ENCODE measurements around the gene PPP5C. TPM values are rescaled to one million over a fixed set of nuclear protein-coding genes. Genes with fewer than 3 reads are reported as not detected.

Gene PPP5C
- 10 to 100 TPM; 24.0 to 52.2 (median 39.4) TPM for polyA plus RNA-seq
- long read RNA-seq, donor 1, transcript PPP5C-201 (13 exons, 2,109 nt), result major isoform, 21 of 22 reads
- long read RNA-seq, donor 1, partial matches to known transcripts, result 0 of 22 reads
- long read RNA-seq, donor 1, other reads (novel, unspliced or antisense), result 0 of 22 reads
- long read RNA-seq, donor 2, transcript PPP5C-201 (13 exons, 2,109 nt), result major isoform, 6 of 8 reads
- long read RNA-seq, donor 2, partial matches to known transcripts, result 0 of 8 reads
- long read RNA-seq, donor 2, other reads (novel, unspliced or antisense), result 0 of 8 reads
- long read RNA-seq, donor 3, partial matches to known transcripts, result 0 of 5 reads
- long read RNA-seq, donor 3, other reads (novel, unspliced or antisense), result 0 of 5 reads
- long read RNA-seq, donor 4, result 0 reads
- long read RNA-seq, donor 5, partial matches to known transcripts, result 0 of 3 reads
- long read RNA-seq, donor 5, other reads (novel, unspliced or antisense), result 0 of 3 reads
- long read RNA-seq, donor 6, transcript PPP5C-201 (13 exons, 2,109 nt), result major isoform, 10 of 10 reads
- long read RNA-seq, donor 6, partial matches to known transcripts, result 0 of 10 reads
- long read RNA-seq, donor 6, other reads (novel, unspliced or antisense), result 0 of 10 reads
- long read RNA-seq, donor 7, transcript PPP5C-201 (13 exons, 2,109 nt), result major isoform, 30 of 31 reads
- long read RNA-seq, donor 7, partial matches to known transcripts, result 0 of 31 reads
- long read RNA-seq, donor 7, other reads (novel, unspliced or antisense), result 0 of 31 reads
- long read RNA-seq, donor 8, partial matches to known transcripts, result 0 of 1 reads
- long read RNA-seq, donor 8, other reads (novel, unspliced or antisense), result 0 of 1 reads
- long read RNA-seq, donor 9, partial matches to known transcripts, result 0 of 4 reads
- long read RNA-seq, donor 9, other reads (novel, unspliced or antisense), result 0 of 4 reads
- long read RNA-seq, donor 10, transcript PPP5C-201 (13 exons, 2,109 nt), result major isoform, 15 of 16 reads
- long read RNA-seq, donor 10, partial matches to known transcripts, result 0 of 16 reads
- long read RNA-seq, donor 10, other reads (novel, unspliced or antisense), result 0 of 16 reads

GRCh38 chr19:46346821-46347571 lies at the start of gene PPP5C:
Gene PPP5C, plus strand, starts transcription at chr19:46347087. Its CDS starts 10 bp downstream, at chr19:46347097.
- Histone ChIP-seq H3K27me3 (ENCODE audit: control insufficient read depth in 3 of 3, insufficient read depth in 3 of 3, low read length in 3 of 3) (peaks cover 0 to 3% (median 0%) of the 10 kb centered on the region in 3 donors), H3K4me3 (ENCODE audit: low read depth in 1 of 3, low read length in 3 of 3) (peak within 1 kb of the TSS; percentile 78 to 100 (median 90)), H3K9me3 (ENCODE audit: control insufficient read depth in 2 of 2, insufficient read depth in 1 of 2, low read depth in 1 of 2, low read length in 1 of 2) (no peaks in the 10 kb centered on the region), H3K36me3 (ENCODE audit: control insufficient read depth in 3 of 3, insufficient read depth in 2 of 3, low read depth in 1 of 3, low read length in 3 of 3) (peaks cover 0 to 41% (median 0%) of the 10 kb centered on the region in 3 donors), H3K4me1 (ENCODE audit: control insufficient read depth in 3 of 3, insufficient read depth in 2 of 3, low read depth in 1 of 3, low read length in 2 of 3) (peaks cover 0 to 32% (median 13%) of the 10 kb centered on the region in 3 donors), H3K27ac (ENCODE audit: low read depth in 1 of 3, low read length in 2 of 3) (peak within 1 kb of the TSS; percentile 71 to 91 (median 86))
- 0% methylated on average over 55 to 62 of the region's 62 CpGs for WGBS, 3 donors
- DNase-seq (peak; percentile 93 to 97), FAIRE-seq (no peak)

DNA sequence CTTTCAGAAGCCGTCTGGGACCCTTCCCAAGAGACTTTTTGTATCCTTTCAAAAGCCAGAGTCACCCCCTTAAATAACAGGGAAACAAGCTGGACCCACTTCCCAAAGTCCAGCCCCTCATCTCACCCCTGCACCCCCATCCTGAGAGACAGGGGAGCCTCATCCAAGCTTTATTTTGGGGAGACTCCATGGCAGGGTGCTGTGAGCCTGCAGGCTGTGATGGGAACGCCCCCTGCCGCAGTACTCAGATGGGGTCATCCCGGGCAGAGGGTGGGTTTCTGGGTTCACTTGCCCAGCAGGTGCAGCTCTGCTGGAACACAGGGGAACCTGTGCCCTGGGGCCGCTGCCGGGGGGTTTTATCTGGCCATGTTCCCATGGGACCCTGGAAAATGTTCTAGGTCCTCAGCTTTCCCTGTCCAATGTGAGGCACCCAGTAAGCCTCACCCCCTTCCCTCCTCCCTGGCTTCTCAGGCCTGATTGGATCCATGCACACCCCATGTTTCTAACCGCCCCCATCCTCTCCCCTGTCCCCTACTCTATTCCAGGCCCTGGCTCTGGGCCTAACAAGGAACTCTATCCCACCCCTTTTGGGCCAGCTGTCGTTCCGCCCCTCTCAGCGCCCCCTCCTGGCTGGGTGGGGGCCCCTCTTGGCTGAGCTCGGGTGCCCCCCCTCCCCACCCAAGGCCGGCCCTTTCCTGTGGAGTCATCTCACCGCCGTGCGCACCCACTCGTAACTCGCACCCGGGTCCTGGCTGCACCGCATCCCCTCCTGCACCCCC lies 49.0 kb upstream of the PPP5C start:
- 32 to 42% (median 35%) methylated on average over 16 to 18 of the region's 19 CpGs for WGBS, 3 donors
- no peak for FAIRE-seq

DNA sequence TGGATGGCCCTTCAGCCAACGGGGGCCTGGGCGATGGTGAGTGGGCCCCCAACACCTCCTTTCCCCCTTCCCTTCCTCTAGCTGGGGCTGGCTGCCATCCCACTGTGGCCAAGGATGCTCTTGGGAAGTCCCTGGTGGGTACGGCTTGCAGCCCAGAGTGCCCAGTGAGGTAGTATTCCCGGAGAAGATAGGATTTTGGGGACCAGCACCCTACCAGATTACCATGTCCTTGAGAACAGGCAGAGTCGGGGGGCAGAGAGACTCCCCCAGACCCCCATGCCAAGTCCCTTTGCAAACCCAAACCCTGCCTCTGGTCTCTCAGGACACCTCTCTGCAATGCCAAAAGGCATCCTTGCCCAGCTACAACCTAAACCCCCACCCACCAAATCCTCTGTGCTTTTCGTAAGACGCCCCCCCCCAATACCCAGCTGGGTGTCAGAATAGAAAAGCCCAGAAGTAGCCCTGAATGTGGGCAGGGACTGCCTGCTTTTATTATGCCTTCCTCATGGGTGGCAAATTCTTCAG lies 48.3 kb upstream of the PPP5C start:
- peaks cover 0 to 5% of the 10 kb centered on the region in 2 donors for H3K9me3 ChIP-seq (ENCODE audit: control insufficient read depth in 2 of 2, insufficient read depth in 1 of 2, low read depth in 1 of 2, low read length in 1 of 2)
- peaks cover 0 to 7% (median 0%) of the 10 kb centered on the region in 3 donors for H3K36me3 ChIP-seq (ENCODE audit: control insufficient read depth in 3 of 3, insufficient read depth in 2 of 3, low read depth in 1 of 3, low read length in 3 of 3)
- peaks cover 4 to 66% (median 15%) of the 10 kb centered on the region in 3 donors for H3K4me1 ChIP-seq (ENCODE audit: control insufficient read depth in 3 of 3, insufficient read depth in 2 of 3, low read depth in 1 of 3, low read length in 2 of 3)
- DNase-seq, result peak in 1 of 2 donors; percentile 61
- H3K4me3 ChIP-seq (ENCODE audit: low read depth in 1 of 3, low read length in 3 of 3), result peak overlapping the region in 1 of 3 donors; percentile 68
- peak overlapping the region in 2 of 3 donors; percentile 91 to 93 for H3K27ac ChIP-seq (ENCODE audit: low read depth in 1 of 3, low read length in 2 of 3)
- H3K27me3 ChIP-seq (ENCODE audit: control insufficient read depth in 3 of 3, insufficient read depth in 3 of 3, low read length in 3 of 3), result no peaks in the 10 kb centered on the region
- 17 to 21% (median 21%) methylated on average over 7 of the region's 7 CpGs for WGBS, 3 donors
- no peak for FAIRE-seq

More for the DNA sequence above, 49.0 kb upstream of the PPP5C start:
- Histone ChIP-seq H3K4me1 (ENCODE audit: control insufficient read depth in 3 of 3, insufficient read depth in 2 of 3, low read depth in 1 of 3, low read length in 2 of 3) (peaks cover 4 to 59% (median 13%) of the 10 kb centered on the region in 3 donors), H3K27me3 (ENCODE audit: control insufficient read depth in 3 of 3, insufficient read depth in 3 of 3, low read length in 3 of 3) (no peaks in the 10 kb centered on the region), H3K4me3 (ENCODE audit: low read depth in 1 of 3, low read length in 3 of 3) (peak overlapping the region in 1 of 3 donors; percentile 68), H3K36me3 (ENCODE audit: control insufficient read depth in 3 of 3, insufficient read depth in 2 of 3, low read depth in 1 of 3, low read length in 3 of 3) (peaks cover 0 to 4% (median 0%) of the 10 kb centered on the region in 3 donors), H3K9me3 (ENCODE audit: control insufficient read depth in 2 of 2, insufficient read depth in 1 of 2, low read depth in 1 of 2, low read length in 1 of 2) (peaks cover 0 to 5% of the 10 kb centered on the region in 2 donors), H3K27ac (ENCODE audit: low read depth in 1 of 3, low read length in 2 of 3) (peak overlapping the region in 2 of 3 donors; percentile 91 to 93)
- peak; percentile 15 to 68 for DNase-seq

GRCh38 chr19:46299004-46299509 lies 47.8 kb upstream of the PPP5C start:
- FAIRE-seq, result no peak
- H3K27ac ChIP-seq (ENCODE audit: low read depth in 1 of 3, low read length in 2 of 3), result peak overlapping the region in 2 of 3 donors; percentile 91 to 93

GRCh38 chr19:46299695-46300094 lies 47.2 kb upstream of the PPP5C start:
- H3K27me3 ChIP-seq (ENCODE audit: control insufficient read depth in 3 of 3, insufficient read depth in 3 of 3, low read length in 3 of 3), result no peaks in the 10 kb centered on the region
- FAIRE-seq (no peak), DNase-seq (peak; percentile 26 to 48)
- H3K9me3 ChIP-seq (ENCODE audit: control insufficient read depth in 2 of 2, insufficient read depth in 1 of 2, low read depth in 1 of 2, low read length in 1 of 2), result peaks cover 0 to 5% of the 10 kb centered on the region in 2 donors
- peaks cover 4 to 73% (median 15%) of the 10 kb centered on the region in 3 donors for H3K4me1 ChIP-seq (ENCODE audit: control insufficient read depth in 3 of 3, insufficient read depth in 2 of 3, low read depth in 1 of 3, low read length in 2 of 3)
- H3K27ac ChIP-seq (ENCODE audit: low read depth in 1 of 3, low read length in 2 of 3), result peak overlapping the region; percentile 21 to 93 (median 72)
- WGBS, 3 donors, result 53 to 55% (median 55%) methylated on average over 7 of the region's 7 CpGs
- H3K36me3 ChIP-seq (ENCODE audit: control insufficient read depth in 3 of 3, insufficient read depth in 2 of 3, low read depth in 1 of 3, low read length in 3 of 3), result peaks cover 0 to 17% (median 0%) of the 10 kb centered on the region in 3 donors
- peak overlapping the region in 1 of 3 donors; percentile 27 for H3K4me3 ChIP-seq (ENCODE audit: low read depth in 1 of 3, low read length in 3 of 3)

More at GRCh38 chr19:46299004-46299509, 47.8 kb upstream of the PPP5C start:
- no peaks in the 10 kb centered on the region for H3K27me3 ChIP-seq (ENCODE audit: control insufficient read depth in 3 of 3, insufficient read depth in 3 of 3, low read length in 3 of 3)
- H3K9me3 ChIP-seq (ENCODE audit: control insufficient read depth in 2 of 2, insufficient read depth in 1 of 2, low read depth in 1 of 2, low read length in 1 of 2), result peaks cover 0 to 5% of the 10 kb centered on the region in 2 donors
- peak overlapping the region in 1 of 3 donors; percentile 68 for H3K4me3 ChIP-seq (ENCODE audit: low read depth in 1 of 3, low read length in 3 of 3)
- peaks cover 0 to 11% (median 0%) of the 10 kb centered on the region in 3 donors for H3K36me3 ChIP-seq (ENCODE audit: control insufficient read depth in 3 of 3, insufficient read depth in 2 of 3, low read depth in 1 of 3, low read length in 3 of 3)
- DNase-seq, result peak; percentile 95 to 100
- WGBS, 3 donors, result 4 to 10% (median 8%) methylated on average over 11 of the region's 11 CpGs
- peaks cover 4 to 69% (median 15%) of the 10 kb centered on the region in 3 donors for H3K4me1 ChIP-seq (ENCODE audit: control insufficient read depth in 3 of 3, insufficient read depth in 2 of 3, low read depth in 1 of 3, low read length in 2 of 3)

DNA sequence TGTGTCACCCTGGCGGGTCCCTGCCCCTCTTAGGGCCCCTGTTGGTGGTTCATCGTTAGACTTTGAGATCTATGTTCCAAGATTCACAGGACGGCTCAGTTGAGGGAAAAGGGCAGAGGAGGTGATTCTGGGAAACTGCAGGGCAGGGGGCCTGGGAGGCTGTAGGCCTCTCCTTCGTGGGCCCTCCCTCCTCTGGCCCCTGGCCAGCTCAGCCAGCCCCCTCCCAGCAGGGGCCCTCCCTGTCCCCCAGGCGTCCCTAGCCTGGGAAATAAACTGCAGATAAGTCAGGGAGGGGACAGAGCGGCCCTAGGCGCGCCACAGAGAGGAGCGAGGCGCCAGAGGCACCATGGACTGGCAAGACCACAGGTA lies 43.6 kb upstream of the PPP5C start:
- peaks cover 0 to 50% (median 0%) of the 10 kb centered on the region in 3 donors for H3K36me3 ChIP-seq (ENCODE audit: control insufficient read depth in 3 of 3, insufficient read depth in 2 of 3, low read depth in 1 of 3, low read length in 3 of 3)
- no peak for FAIRE-seq
- H3K4me3 ChIP-seq (ENCODE audit: low read depth in 1 of 3, low read length in 3 of 3), result peak overlapping the region in 1 of 3 donors; percentile 43
- no peaks in the 10 kb centered on the region for H3K9me3 ChIP-seq (ENCODE audit: control insufficient read depth in 2 of 2, insufficient read depth in 1 of 2, low read depth in 1 of 2, low read length in 1 of 2)
- peaks cover 2 to 58% (median 6%) of the 10 kb centered on the region in 3 donors for H3K4me1 ChIP-seq (ENCODE audit: control insufficient read depth in 3 of 3, insufficient read depth in 2 of 3, low read depth in 1 of 3, low read length in 2 of 3)
- DNase-seq, result peak; percentile 47 to 95
- H3K27ac ChIP-seq (ENCODE audit: low read depth in 1 of 3, low read length in 2 of 3), result peak overlapping the region; percentile 27 to 93 (median 73)
- no peaks in the 10 kb centered on the region for H3K27me3 ChIP-seq (ENCODE audit: control insufficient read depth in 3 of 3, insufficient read depth in 3 of 3, low read length in 3 of 3)
- 20 to 49% (median 46%) methylated on average over 10 of the region's 10 CpGs for WGBS, 3 donors
